ENCODE data around the gene NELL1. TPM values are rescaled to one million over a fixed set of nuclear protein-coding genes. Genes with fewer than 3 reads are reported as not detected.

Gene NELL1
- total RNA-seq, 2 donors from 2014 or later, result 0.09 to 0.11 TPM

DNA sequence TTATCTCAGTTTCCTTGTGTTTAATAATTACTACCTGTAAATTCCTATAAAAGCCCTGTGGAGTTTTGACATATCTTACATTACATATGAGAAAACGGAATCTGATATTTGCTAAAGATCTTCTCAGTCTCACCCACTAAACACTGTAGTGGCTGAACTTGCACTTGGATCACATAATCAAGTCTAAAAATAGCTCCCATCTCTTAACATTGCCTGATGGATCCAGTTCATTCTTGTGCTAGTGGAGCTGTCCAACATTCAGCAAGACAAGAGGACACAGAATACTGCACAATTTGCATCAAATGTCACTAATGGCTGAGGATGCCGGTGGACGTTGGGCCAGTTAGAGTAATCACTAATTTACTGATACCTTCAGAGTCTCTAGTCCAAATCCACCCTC, 953.6 kb downstream of the NELL1 start:
- no peak overlapping the region for H3K27ac Mint-ChIP-seq
- H3K27me3 ChIP-seq (ENCODE audit: control insufficient read depth, insufficient read depth, low read length, poor library complexity, severe bottlenecking), result no peaks in the 10 kb centered on the region
- TF ChIP-seq, protein P1, sequence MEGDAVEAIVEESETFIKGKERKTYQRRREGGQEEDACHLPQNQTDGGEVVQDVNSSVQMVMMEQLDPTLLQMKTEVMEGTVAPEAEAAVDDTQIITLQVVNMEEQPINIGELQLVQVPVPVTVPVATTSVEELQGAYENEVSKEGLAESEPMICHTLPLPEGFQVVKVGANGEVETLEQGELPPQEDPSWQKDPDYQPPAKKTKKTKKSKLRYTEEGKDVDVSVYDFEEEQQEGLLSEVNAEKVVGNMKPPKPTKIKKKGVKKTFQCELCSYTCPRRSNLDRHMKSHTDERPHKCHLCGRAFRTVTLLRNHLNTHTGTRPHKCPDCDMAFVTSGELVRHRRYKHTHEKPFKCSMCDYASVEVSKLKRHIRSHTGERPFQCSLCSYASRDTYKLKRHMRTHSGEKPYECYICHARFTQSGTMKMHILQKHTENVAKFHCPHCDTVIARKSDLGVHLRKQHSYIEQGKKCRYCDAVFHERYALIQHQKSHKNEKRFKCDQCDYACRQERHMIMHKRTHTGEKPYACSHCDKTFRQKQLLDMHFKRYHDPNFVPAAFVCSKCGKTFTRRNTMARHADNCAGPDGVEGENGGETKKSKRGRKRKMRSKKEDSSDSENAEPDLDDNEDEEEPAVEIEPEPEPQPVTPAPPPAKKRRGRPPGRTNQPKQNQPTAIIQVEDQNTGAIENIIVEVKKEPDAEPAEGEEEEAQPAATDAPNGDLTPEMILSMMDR (conservative IDR thresholded peaks at IDR 0.05), result no peak
- H3K4me3 Mint-ChIP-seq, result no peak overlapping the region
- no peaks in the 10 kb centered on the region for H3K27me3 Mint-ChIP-seq (ENCODE audit: insufficient read depth)
- H3K4me1 Mint-ChIP-seq, result no peaks in the 10 kb centered on the region
- H3K4me3 ChIP-seq (ENCODE audit: low read length), result no peak overlapping the region
- H3K9ac ChIP-seq (ENCODE audit: extremely low read depth, low read length, poor library complexity, severe bottlenecking), result no peak overlapping the region
- WGBS, 2 experiments (ENCODE audit: insufficient coverage in 1 of 2, insufficient read length in 1 of 2), result 95 to 96% methylated on average over 3 of the region's 3 CpGs
- H3K36me3 Mint-ChIP-seq (ENCODE audit: low read depth), result no peaks in the 10 kb centered on the region
- H3K36me3 ChIP-seq (ENCODE audit: control insufficient read depth, insufficient read depth, low read length), result no peaks in the 10 kb centered on the region
- no peaks in the 10 kb centered on the region for H3K9me3 ChIP-seq (ENCODE audit: control insufficient read depth, low read length)
- no peak for DNase-seq
- no peaks in the 10 kb centered on the region for H3K4me1 ChIP-seq (ENCODE audit: control insufficient read depth, insufficient read depth, low read length)
- no peaks in the 10 kb centered on the region for H3K9me3 Mint-ChIP-seq
- no peak overlapping the region for H3K27ac ChIP-seq (ENCODE audit: low read depth, low read length)

Other genes starting within 250 kb of the NELL1 start
- not detected for gene SLC6A5, start 70.0 kb upstream of the NELL1 start, total RNA-seq